ENCODE measurements around the gene ZDHHC9.
A peak's percentile ranks its signal among the peaks of the same experiment; 100 is the strongest.

The ZDHHC9 gene

GRCh38 chrX:129759576-129760061 lies 84.1 kb downstream of the ZDHHC9 start:
- no peak overlapping the region for H3K4me2 ChIP-seq (ENCODE audit: low read length)
- no peak overlapping the region for H3K4me3 ChIP-seq (ENCODE audit: low read length)
- peaks cover 19% of the 10 kb centered on the region for H3K4me1 ChIP-seq (ENCODE audit: low read length)
- no peak overlapping the region for H3K27ac ChIP-seq (ENCODE audit: low read length)
- TF ChIP-seq CTCF (IDR thresholded peaks at IDR 0.05; ENCODE audit: low read depth, low read length) (no peak), EZH2phosphoT487 (IDR thresholded peaks at IDR 0.05; ENCODE audit: low read depth) (no peak)
- H3K27me3 ChIP-seq (ENCODE audit: low read depth, low read length) = no peaks in the 10 kb centered on the region
- no peaks in the 10 kb centered on the region for H4K20me1 ChIP-seq (ENCODE audit: insufficient read depth, low read length)
- H2AFZ ChIP-seq (ENCODE audit: low read depth, low read length) = no peak overlapping the region; the same call in 1 of the 2 replicates
- no peaks in the 10 kb centered on the region for H3K9me3 ChIP-seq (ENCODE audit: insufficient read depth, low read length)
- no peaks in the 10 kb centered on the region for H3K36me3 ChIP-seq (replicated peaks; ENCODE audit: low read depth, low read length)
- no peak overlapping the region for H3K9ac ChIP-seq (ENCODE audit: low read length)
- no peaks in the 10 kb centered on the region for H3K79me2 ChIP-seq (ENCODE audit: low read length)

- Histone ChIP-seq H3K4me1 (ENCODE audit: low read length) (peaks cover 25% of the 10 kb centered on the region), H3K9ac (ENCODE audit: low read length) (no peak overlapping the region), H4K20me1 (ENCODE audit: insufficient read depth, low read length) (no peaks in the 10 kb centered on the region), H2AFZ (ENCODE audit: low read depth, low read length) (no peak overlapping the region; the same call in 1 of the 2 replicates), H3K4me2 (ENCODE audit: low read length) (no peak overlapping the region), H3K4me3 (ENCODE audit: low read length) (no peak overlapping the region), H3K36me3 (replicated peaks; ENCODE audit: low read depth, low read length) (no peaks in the 10 kb centered on the region), H3K79me2 (ENCODE audit: low read length) (no peaks in the 10 kb centered on the region), H3K27me3 (ENCODE audit: low read depth, low read length) (no peaks in the 10 kb centered on the region), H3K9me3 (ENCODE audit: insufficient read depth, low read length) (no peaks in the 10 kb centered on the region), H3K27ac (ENCODE audit: low read length) (no peak overlapping the region)
- TF ChIP-seq CTCF (IDR thresholded peaks at IDR 0.05; ENCODE audit: low read depth, low read length) = peak; percentile 45
- no peak for TF ChIP-seq EZH2phosphoT487 (IDR thresholded peaks at IDR 0.05; ENCODE audit: low read depth)
Observed at GRCh38 chrX:129755779-129756650, 87.7 kb downstream of the ZDHHC9 start.

- Histone ChIP-seq H3K4me2 (ENCODE audit: low read length) (peak overlapping the region; percentile 58), H3K36me3 (replicated peaks; ENCODE audit: low read depth, low read length) (no peaks in the 10 kb centered on the region), H3K4me1 (ENCODE audit: low read length) (peaks cover 25% of the 10 kb centered on the region), H3K4me3 (ENCODE audit: low read length) (peak overlapping the region; percentile 58), H3K27ac (ENCODE audit: low read length) (no peak overlapping the region), H3K79me2 (ENCODE audit: low read length) (no peaks in the 10 kb centered on the region), H3K27me3 (ENCODE audit: low read depth, low read length) (no peaks in the 10 kb centered on the region), H2AFZ (ENCODE audit: low read depth, low read length) (peak overlapping the region; percentile 83; the same call in 1 of the 2 replicates), H3K9me3 (ENCODE audit: insufficient read depth, low read length) (no peaks in the 10 kb centered on the region), H3K9ac (ENCODE audit: low read length) (no peak overlapping the region), H4K20me1 (ENCODE audit: insufficient read depth, low read length) (no peaks in the 10 kb centered on the region)
- TF ChIP-seq EZH2phosphoT487 (IDR thresholded peaks at IDR 0.05; ENCODE audit: low read depth) (no peak), CTCF (IDR thresholded peaks at IDR 0.05; ENCODE audit: low read depth, low read length) (peak; percentile 63)
Observed at GRCh38 chrX:129754056-129755024, 89.3 kb downstream of the ZDHHC9 start.

Data from OCI-LY3 (cell line).